CD4-positive, alpha-beta memory T cell (primary cell): ENCODE measurements around the gene SMIM5. TPM values are rescaled to one million over a fixed set of nuclear protein-coding genes. Genes with fewer than 3 reads are reported as not detected.
A peak's percentile ranks its signal among the peaks of the same experiment; 100 is the strongest.

Experiments used
- CTCF ChIA-PET: fragments of 350-600 bp; sonication (Branson Sonifier 250); formaldehyde crosslinking; loops from one replicate; lab custom pipeline; 2021; ENCODE audit warnings: inconsistent platforms; ENCODE audit not compliant: partially characterized antibody; lab: Charles Lee
- POLR2A ChIA-PET: fragments of 350-600 bp; sonication (Branson Sonifier 250); formaldehyde crosslinking; loops from one replicate; lab custom pipeline; 2021; ENCODE audit not compliant: partially characterized antibody; lab: Charles Lee
- DNase-seq, 5 donors: peaks; one replicate each; pipeline versions ENCODE4 v3.0.0 to v3.0.0-alpha.2; 2020 to 2022; ENCODE audit warnings: mixed read lengths in 1 of 5
- H3K27ac ChIP-seq: one replicate; pipeline ENCODE4 v1.7.0; 2013; ENCODE audit warnings: low read depth, low read length
- H3K27me3 ChIP-seq: 2 replicates; pipeline ENCODE4 v1.7.0; 2013; ENCODE audit warnings: mild to moderate bottlenecking, low read length, moderate library complexity; ENCODE audit not compliant: insufficient read depth
- H3K36me3 ChIP-seq: 2 replicates; pipeline ENCODE4 v1.7.0; 2013; ENCODE audit warnings: mild to moderate bottlenecking, low read length, moderate library complexity; ENCODE audit not compliant: insufficient read depth
- H3K4me1 ChIP-seq: 2 replicates; pipeline ENCODE4 v1.7.0; 2013; ENCODE audit warnings: mild to moderate bottlenecking, low read length, moderate library complexity; ENCODE audit not compliant: insufficient read depth
- H3K4me3 ChIP-seq, 2 donors: one replicate each; pipeline ENCODE4 v1.7.0; 2013; ENCODE audit warnings: low read length in 2 of 2, mild to moderate bottlenecking in 1 of 2
- H3K9me3 ChIP-seq, 2 donors: one replicate each; pipeline ENCODE4 v1.7.0; 2013; ENCODE audit warnings: low read length in 2 of 2, control low read depth in 1 of 2; ENCODE audit not compliant: control insufficient read depth in 1 of 2
- H3K27ac Mint-ChIP-seq, 7 donors: one replicate each; pipeline ENCODE4 v1.8.0; 2020 to 2021; ENCODE audit warnings: mixed read lengths in 7 of 7, mild to moderate bottlenecking in 6 of 7, inconsistent platforms in 3 of 7, moderate library complexity in 3 of 7
- H3K27me3 Mint-ChIP-seq, 2 donors: one replicate each; pipeline ENCODE4 v1.8.0; 2020 to 2021; ENCODE audit warnings: mixed read lengths in 2 of 2
- H3K36me3 Mint-ChIP-seq, 2 donors: one replicate each; pipeline ENCODE4 v1.8.0; 2020 to 2021; ENCODE audit warnings: mixed read lengths in 2 of 2, inconsistent platforms in 1 of 2, mild to moderate bottlenecking in 1 of 2
- H3K4me1 Mint-ChIP-seq, 4 donors: one replicate each; pipeline ENCODE4 v1.8.0; 2020 to 2021; ENCODE audit warnings: mixed read lengths in 4 of 4, mild to moderate bottlenecking in 1 of 4
- H3K4me3 Mint-ChIP-seq, 8 donors: one replicate each; pipeline ENCODE4 v1.8.0; 2020 to 2021; ENCODE audit warnings: mixed read lengths in 8 of 8, mild to moderate bottlenecking in 7 of 8, moderate library complexity in 6 of 8, inconsistent platforms in 3 of 8
- H3K9me3 Mint-ChIP-seq, 8 donors: one replicate each; pipeline ENCODE4 v1.8.0; 2020 to 2021; ENCODE audit warnings: mixed read lengths in 8 of 8, mild to moderate bottlenecking in 5 of 8, inconsistent platforms in 3 of 8, moderate library complexity in 1 of 8
- intact Hi-C: fragments of 100-400 bp; cut with micrococcal nuclease; formaldehyde crosslinking; loops from one replicate; pipeline ENCODE4 v1.15.1; 2023
- polyA plus RNA-seq, 2 donors: library from polyadenylated mRNA; unstranded; fragments of 300-500 nt; fragmentation: Illumina TruSeq; gene quantifications; one replicate each; pipeline ENCODE4 v1.2.3, GENCODE V29; 2021
- total RNA-seq, 2 experiments: library from RNA; stranded (reverse); gene quantifications; one replicate each; pipeline ENCODE4 v1.2.3, GENCODE V29; 2021

Gene SMIM5
- total and polyA plus RNA-seq, 4 experiments from 2014 or later: not detected

GRCh38 chr17:75594499-75595283, 38.5 kb upstream of the SMIM5 start:
- Mint-ChIP-seq H3K9me3 (peaks cover 0 to 2% (median 0%) of the 10 kb centered on the region in 8 donors), H3K36me3 (no peaks in the 10 kb centered on the region), H3K4me3 (no peak overlapping the region), H3K4me1 (peaks cover 0 to 6% (median 3%) of the 10 kb centered on the region in 4 donors), H3K27me3 (no peaks in the 10 kb centered on the region), H3K27ac (no peak overlapping the region)
- Histone ChIP-seq H3K27me3 (no peaks in the 10 kb centered on the region), H3K27ac (no peak overlapping the region), H3K36me3 (no peaks in the 10 kb centered on the region), H3K4me3 (no peak overlapping the region), H3K9me3 (no peaks in the 10 kb centered on the region), H3K4me1 (peaks cover 2% of the 10 kb centered on the region)
- intact Hi-C loops: no loop called here
- ChIA-PET POLR2A (no interaction called here), CTCF (interaction anchor here (1.1 kb wide), 1 partner anchor 10 kb away, joined by 6 read pairs; no protein-coding TSS in a partner anchor)
- DNase-seq: no peak

- intact Hi-C loops: no loop called here
- DNase-seq: no peak
- Histone ChIP-seq H3K4me1 (no peaks in the 10 kb centered on the region), H3K27me3 (no peaks in the 10 kb centered on the region), H3K36me3 (no peaks in the 10 kb centered on the region), H3K9me3 (no peaks in the 10 kb centered on the region), H3K4me3 (no peak overlapping the region), H3K27ac (no peak overlapping the region)
- H3K4me1 Mint-ChIP-seq: peaks cover 0 to 6% (median 1%) of the 10 kb centered on the region in 4 donors
- POLR2A ChIA-PET: no interaction called here
- H3K9me3 Mint-ChIP-seq: peaks cover 0 to 2% (median 0%) of the 10 kb centered on the region in 8 donors
- H3K27ac Mint-ChIP-seq: peak overlapping the region in 1 of 7 donors; percentile 22
- H3K4me3 Mint-ChIP-seq: no peak overlapping the region
- CTCF ChIA-PET: no interaction called here
- no peaks in the 10 kb centered on the region for H3K27me3 Mint-ChIP-seq
- no peaks in the 10 kb centered on the region for H3K36me3 Mint-ChIP-seq
Observed at GRCh38 chr17:75595284-75595919, 37.8 kb upstream of the SMIM5 start.

- Histone ChIP-seq H3K27me3 (no peaks in the 10 kb centered on the region), H3K4me3 (no peak overlapping the region), H3K9me3 (no peaks in the 10 kb centered on the region), H3K4me1 (no peaks in the 10 kb centered on the region), H3K27ac (no peak overlapping the region), H3K36me3 (no peaks in the 10 kb centered on the region)
- no peak for DNase-seq
- ChIA-PET POLR2A (no interaction called here), CTCF (no interaction called here)
- no peaks in the 10 kb centered on the region for H3K27me3 Mint-ChIP-seq
- H3K27ac Mint-ChIP-seq: peak overlapping the region in 2 of 7 donors; percentile 9 to 22
- H3K4me3 Mint-ChIP-seq: no peak overlapping the region
- H3K9me3 Mint-ChIP-seq: peaks cover 0 to 2% (median 0%) of the 10 kb centered on the region in 8 donors
- intact Hi-C loops: no loop called here
- no peaks in the 10 kb centered on the region for H3K36me3 Mint-ChIP-seq
- H3K4me1 Mint-ChIP-seq: peaks cover 0 to 4% (median under 1%) of the 10 kb centered on the region in 4 donors
Observed at GRCh38 chr17:75595920-75596313, 37.3 kb upstream of the SMIM5 start.

GRCh38 chr17:75596320-75597087, 36.7 kb upstream of the SMIM5 start:
- H3K27ac Mint-ChIP-seq: no peak overlapping the region
- H3K4me1 Mint-ChIP-seq: peaks cover 0 to 2% (median 0%) of the 10 kb centered on the region in 4 donors

GRCh38 chr17:75601057-75601987, 31.9 kb upstream of the SMIM5 start:
- peaks cover 0 to 3% (median 0%) of the 10 kb centered on the region in 4 donors for H3K4me1 Mint-ChIP-seq
- H3K36me3 Mint-ChIP-seq: no peaks in the 10 kb centered on the region
- Histone ChIP-seq H3K36me3 (no peaks in the 10 kb centered on the region), H3K4me3 (no peak overlapping the region), H3K27me3 (no peaks in the 10 kb centered on the region), H3K27ac (no peak overlapping the region), H3K4me1 (no peaks in the 10 kb centered on the region), H3K9me3 (no peaks in the 10 kb centered on the region)
- H3K27ac Mint-ChIP-seq: peak overlapping the region in 1 of 7 donors; percentile 30
- no peaks in the 10 kb centered on the region for H3K27me3 Mint-ChIP-seq
- H3K4me3 Mint-ChIP-seq: no peak overlapping the region
- peak; percentile 41 to 62 (median 46) for DNase-seq
- intact Hi-C loops: no loop called here
- CTCF ChIA-PET: interaction anchor here (0.6 to 3.5 kb wide), 15 partner anchors 10 to 1599 kb away, joined by 3 to 34 read pairs (median 3); partner anchors contain the start of genes RECQL5, SAP30BP and SMIM5
- POLR2A ChIA-PET: interaction anchor here (0.5 kb wide), 1 partner anchor 49 kb away, joined by 3 read pairs; no protein-coding TSS in a partner anchor
- H3K9me3 Mint-ChIP-seq: no peaks in the 10 kb centered on the region

More at GRCh38 chr17:75596320-75597087, 36.7 kb upstream of the SMIM5 start:
- no peaks in the 10 kb centered on the region for H3K27me3 ChIP-seq
- intact Hi-C loops: no loop called here
- H3K4me1 ChIP-seq: no peaks in the 10 kb centered on the region
- H3K9me3 ChIP-seq: no peaks in the 10 kb centered on the region
- no peak overlapping the region for H3K27ac ChIP-seq
- no peaks in the 10 kb centered on the region for H3K36me3 Mint-ChIP-seq
- POLR2A ChIA-PET: no interaction called here
- no peaks in the 10 kb centered on the region for H3K36me3 ChIP-seq
- no peak overlapping the region for H3K4me3 ChIP-seq
- H3K4me3 Mint-ChIP-seq: no peak overlapping the region
- no peaks in the 10 kb centered on the region for H3K27me3 Mint-ChIP-seq
- no peak for DNase-seq
- H3K9me3 Mint-ChIP-seq: peaks cover 0 to 2% (median 0%) of the 10 kb centered on the region in 8 donors
- CTCF ChIA-PET: interaction anchor here (1.1 to 1.4 kb wide), 2 partner anchors 14 to 37 kb away, joined by 3 to 4 read pairs; partner anchors contain the start of gene SMIM5

- no peak for DNase-seq
- ChIA-PET POLR2A (no interaction called here), CTCF (interaction anchor here (1.0 to 3.5 kb wide), 7 partner anchors 19 to 176 kb away, joined by 3 to 12 read pairs (median 4); partner anchors contain the start of gene SMIM5)
- Histone ChIP-seq H3K36me3 (no peaks in the 10 kb centered on the region), H3K27ac (no peak overlapping the region), H3K27me3 (no peaks in the 10 kb centered on the region), H3K9me3 (no peaks in the 10 kb centered on the region), H3K4me3 (no peak overlapping the region), H3K4me1 (no peaks in the 10 kb centered on the region)
- intact Hi-C loops: no loop called here
- Mint-ChIP-seq H3K27ac (no peak overlapping the region), H3K4me1 (peaks cover 0 to 3% (median 0%) of the 10 kb centered on the region in 4 donors), H3K36me3 (no peaks in the 10 kb centered on the region), H3K4me3 (no peak overlapping the region), H3K27me3 (no peaks in the 10 kb centered on the region), H3K9me3 (no peaks in the 10 kb centered on the region)
Observed at GRCh38 chr17:75602644-75603043, 30.6 kb upstream of the SMIM5 start.
